ENCODE measurements around the gene ORC1.

GRCh38 chr1:52385376-52385775 is 18.8 kb downstream of the ORC1 start:
- TF ChIP-seq GATA2 (IDR thresholded peaks at IDR 0.05; ENCODE audit: low read depth, low read length) = no peak
- TF ChIP-seq GATA3 (IDR thresholded peaks at IDR 0.05; ENCODE audit: low read depth, low read length) = no peak

All from SH-SY5Y (cell line).